Measurements from ENCODE around the gene FBXO40.

- TF ChIP-seq POLR2A (IDR thresholded peaks at IDR 0.05; ENCODE audit: extremely low read depth, insufficient read length): no peak
- no peak for TF ChIP-seq CTCF (IDR thresholded peaks at IDR 0.05; ENCODE audit: low read depth, low read length)
Measured at GRCh38 chr3:121670676-121671075, 77.5 kb downstream of the FBXO40 start.
